GM12892 (cell line): ENCODE data around the gene SIRT3.

Experiments
- POLR2A ChIP-seq: IDR thresholded peaks from 2 replicates; pipeline ENCODE4 v1.6.1; 2011; ENCODE audit warnings: low read depth, low read length, control low read depth
- POLR2AphosphoS5 ChIP-seq: IDR thresholded peaks from 2 replicates; pipeline ENCODE4 v1.6.1; 2011; ENCODE audit warnings: low read depth, low read length, control low read depth
- TAF1 ChIP-seq: IDR thresholded peaks from 2 replicates; pipeline ENCODE4 v1.6.1; 2011; ENCODE audit warnings: low read depth, mild to moderate bottlenecking, control low read depth, low read length, borderline replicate concordance

DNA sequence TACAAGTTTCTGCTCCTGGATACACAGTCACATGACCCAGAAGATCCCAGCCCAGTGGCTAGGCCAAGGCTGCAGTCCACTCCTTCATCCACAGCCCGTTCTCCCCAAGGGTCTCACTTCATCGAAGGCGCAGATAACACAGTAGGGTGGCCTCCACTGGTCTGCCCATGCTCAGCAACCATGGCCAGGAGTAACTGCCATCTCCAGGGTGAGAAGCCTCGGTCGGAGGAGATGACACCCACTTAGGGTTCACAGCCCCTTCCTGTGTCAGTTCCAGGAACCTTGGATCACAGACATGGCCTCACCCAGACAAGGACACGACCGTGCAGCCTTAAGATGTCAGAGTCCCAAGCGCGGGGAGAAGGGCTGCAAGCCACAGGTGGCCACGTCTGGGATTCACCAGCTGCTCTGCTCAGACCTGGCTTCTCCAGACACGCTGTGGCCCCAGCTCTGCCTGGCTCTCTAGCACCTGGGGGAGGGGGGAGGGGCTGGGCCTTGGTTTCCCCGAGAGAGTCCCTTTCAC, 31.5 kb downstream of the SIRT3 start:
- no peak for TF ChIP-seq POLR2A
- no peak for TF ChIP-seq POLR2AphosphoS5
- TF ChIP-seq TAF1 = no peak
